Esophagus (tissue), 2 donors: ENCODE measurements around the gene TIMM8A. TPM values are rescaled to one million over a fixed set of nuclear protein-coding genes. Genes with fewer than 3 reads are reported as not detected.

Experiments used
- polyA plus RNA-seq, 2 donors: library from polyadenylated mRNA; stranded (reverse); fragments of 200-250 nt; gene quantifications; one replicate each; pipeline ENCODE4 v1.2.3, GENCODE V29; 2013
- donor health status: healthy with polysubstance abuse.
- donor health status: Bipolar disorder and iron deficiency.

TIMM8A gene
- polyA plus RNA-seq, 2 donors: 4.3 to 9.8 TPM

Other genes with a start within 250 kb of the TIMM8A start
- gene DRP2, start 129.0 kb downstream of the TIMM8A start, polyA plus RNA-seq: under 1 TPM; 0.06 TPM
- gene TAF7L, start 57.4 kb downstream of the TIMM8A start, polyA plus RNA-seq: under 1 TPM; 0.07 to 0.14 TPM
- 1 to 10 TPM in 1 of 2 donors, under 1 TPM in 1; 0.55 to 1.1 TPM for gene BTK, start 37.4 kb upstream of the TIMM8A start, polyA plus RNA-seq
- gene RPL36A, start 42.3 kb upstream of the TIMM8A start, polyA plus RNA-seq: 1,000 to 10,000 TPM; 2,702 to 2,895 TPM
- gene GLA, start 59.2 kb upstream of the TIMM8A start, polyA plus RNA-seq: 10 to 100 TPM; 16.7 to 19.8 TPM
- gene HNRNPH2, start 59.5 kb upstream of the TIMM8A start, polyA plus RNA-seq: 10 to 100 TPM; 31.5 to 51.5 TPM
- gene ARMCX4, start 136.7 kb upstream of the TIMM8A start, polyA plus RNA-seq: 1 to 10 TPM; 3.3 to 8.4 TPM
- gene ARMCX1, start 201.8 kb upstream of the TIMM8A start, polyA plus RNA-seq: 1 to 10 TPM; 4.0 to 5.5 TPM